NCI-H2196 treated with DMSO at 0.1 percent for 48 hours (cell line): ENCODE results near the gene ADAMTS18.
A peak's percentile ranks its signal among the peaks of the same experiment; 100 is the strongest.
"Not testable (repeated sequence)": the region's sequence is repeated elsewhere in the genome, so short reads cannot be mapped to it uniquely, and the experiment has no call there.

Source experiments
- DNase-seq: peaks from one replicate; lab custom pipeline; 2025; ENCODE audit not compliant: unreplicated experiment; lab: John Stamatoyannopoulos, UW

ADAMTS18 gene

DNA sequence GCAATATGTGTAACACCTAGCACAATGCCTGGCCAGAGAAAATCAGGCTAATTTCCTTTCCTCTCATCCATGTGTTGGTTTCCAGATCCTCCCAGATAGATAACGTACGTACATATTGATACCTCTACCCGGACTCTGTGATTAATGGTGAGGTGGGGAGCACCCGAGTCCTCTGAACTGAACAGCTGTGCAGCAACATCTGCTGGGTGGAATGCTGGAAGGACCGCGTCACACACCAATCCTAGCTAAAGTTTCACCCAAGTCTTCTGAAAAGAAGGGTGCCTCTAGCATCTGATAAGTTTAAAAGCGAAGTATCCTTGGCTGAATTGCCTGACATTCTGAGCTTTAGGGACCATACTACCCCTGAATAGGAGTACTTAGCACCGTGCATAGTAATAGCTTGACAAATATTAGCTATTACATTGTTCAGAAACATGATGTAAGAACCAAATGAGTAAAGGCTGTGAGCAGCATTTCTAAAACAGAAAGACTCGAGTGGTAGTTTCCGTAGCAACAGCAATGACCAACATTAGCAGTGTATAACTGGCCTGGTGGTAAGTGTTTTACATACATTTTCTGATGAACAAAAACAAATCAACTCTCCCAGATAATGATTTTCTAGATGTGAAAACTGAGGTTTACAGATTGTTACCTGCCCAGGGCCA lies 144.3 kb downstream of the ADAMTS18 start:
- DNase-seq = no peak

DNA sequence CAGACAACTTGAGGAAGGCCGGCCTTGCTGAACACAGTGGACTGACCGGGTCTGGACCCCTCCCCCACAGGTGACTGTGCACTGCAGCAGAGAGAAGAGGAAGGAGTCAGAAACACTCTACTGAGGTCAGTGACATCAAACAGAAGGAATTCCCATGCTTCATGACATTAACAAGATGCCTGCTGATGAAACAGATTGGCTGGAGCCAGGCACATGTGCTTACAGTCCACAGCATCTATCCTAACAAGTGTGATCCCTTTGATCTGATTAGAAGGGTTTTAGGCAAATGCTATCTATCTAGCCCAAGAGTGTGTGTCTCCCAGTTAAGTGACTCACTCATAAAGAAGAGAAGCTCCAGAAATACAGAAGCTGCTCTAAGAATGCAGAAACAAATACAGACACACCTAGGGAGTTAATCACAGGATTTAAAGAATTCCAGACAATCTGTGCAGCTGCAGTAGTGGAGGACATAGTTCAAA lies 145.5 kb downstream of the ADAMTS18 start:
- no peak for DNase-seq

GRCh38 chr16:77288222-77288621 lies 146.6 kb downstream of the ADAMTS18 start:
- DNase-seq = no peak

DNA sequence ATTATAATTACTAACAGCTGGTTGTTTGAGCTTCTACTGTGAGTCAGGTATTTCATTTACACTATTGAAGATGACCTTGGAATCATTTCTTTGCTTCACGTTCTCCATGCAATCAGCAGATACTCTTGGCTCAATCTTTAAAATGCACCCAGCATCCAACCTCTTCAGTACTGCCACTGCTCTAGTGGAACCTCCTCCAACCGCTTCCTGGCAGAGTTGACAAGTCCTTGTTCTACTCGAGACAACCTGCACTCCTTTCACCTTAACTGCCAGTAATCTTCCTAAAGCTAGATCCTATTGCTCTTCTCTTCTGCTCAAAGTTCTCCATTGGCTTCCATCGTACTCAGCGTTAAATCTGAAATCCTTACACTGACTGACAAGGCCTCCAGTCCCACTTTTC lies 149.2 kb downstream of the ADAMTS18 start:
- DNase-seq = no peak

DNA sequence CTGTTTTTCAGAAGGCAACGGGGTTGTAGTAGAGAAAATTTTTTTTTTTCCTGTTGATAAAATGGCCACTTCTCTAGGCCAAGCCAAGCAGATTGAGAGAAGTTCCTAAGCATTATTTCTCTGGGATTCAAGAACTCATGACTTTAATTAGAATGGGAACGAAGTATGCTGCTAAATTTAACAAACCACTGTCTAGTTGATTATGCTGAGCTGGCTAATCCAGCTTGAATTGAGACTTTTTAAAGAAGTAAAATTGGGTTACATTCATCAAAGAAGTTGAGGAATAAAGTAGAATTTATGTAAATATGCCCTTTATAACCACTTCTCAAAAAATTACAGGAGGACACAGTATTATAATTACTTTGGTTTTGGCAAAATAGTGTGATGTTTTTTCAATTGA lies 152.5 kb downstream of the ADAMTS18 start:
- DNase-seq = no peak

GRCh38 chr16:77279316-77279715 lies 155.5 kb downstream of the ADAMTS18 start:
- DNase-seq = not testable (repeated sequence)

DNA sequence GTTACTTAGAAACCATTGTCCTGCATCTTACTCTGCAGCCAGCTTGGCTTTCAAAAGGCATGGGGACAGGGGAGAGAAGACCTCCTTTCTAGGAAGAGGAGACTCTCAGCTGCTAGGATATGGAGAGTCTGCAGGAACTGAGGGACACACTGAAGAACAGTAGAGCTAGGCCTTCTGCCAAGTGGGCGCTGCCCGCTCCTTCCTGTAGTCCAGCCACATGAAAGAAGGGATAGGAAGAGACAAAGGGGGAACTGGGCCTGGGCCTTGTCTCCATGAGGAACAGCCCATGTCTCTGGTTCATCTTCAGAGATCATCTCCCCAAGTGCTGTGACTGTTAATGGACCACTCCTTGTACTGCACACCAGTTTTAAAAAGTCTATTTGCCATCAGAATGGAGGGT lies 157.3 kb downstream of the ADAMTS18 start:
- no peak for DNase-seq

DNA sequence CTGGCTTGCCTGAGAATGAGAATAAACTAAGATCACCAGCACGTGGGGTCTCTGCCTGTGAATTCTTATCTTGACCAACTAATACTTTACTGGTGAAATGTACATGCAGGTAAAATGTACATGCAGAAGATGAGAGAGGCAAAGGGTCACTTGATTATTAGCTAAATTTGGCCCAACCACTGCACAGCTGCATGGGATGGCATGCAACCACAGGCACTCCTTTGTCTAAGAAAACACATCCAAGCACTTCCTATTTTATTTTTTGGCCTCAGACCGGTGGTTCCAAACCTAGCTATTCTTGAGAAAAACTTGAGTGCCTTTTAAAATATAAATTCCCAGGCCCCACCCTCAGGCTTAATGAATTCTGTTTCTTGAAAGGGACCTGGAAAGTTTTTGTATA lies 157.7 kb downstream of the ADAMTS18 start:
- no peak for DNase-seq

DNA sequence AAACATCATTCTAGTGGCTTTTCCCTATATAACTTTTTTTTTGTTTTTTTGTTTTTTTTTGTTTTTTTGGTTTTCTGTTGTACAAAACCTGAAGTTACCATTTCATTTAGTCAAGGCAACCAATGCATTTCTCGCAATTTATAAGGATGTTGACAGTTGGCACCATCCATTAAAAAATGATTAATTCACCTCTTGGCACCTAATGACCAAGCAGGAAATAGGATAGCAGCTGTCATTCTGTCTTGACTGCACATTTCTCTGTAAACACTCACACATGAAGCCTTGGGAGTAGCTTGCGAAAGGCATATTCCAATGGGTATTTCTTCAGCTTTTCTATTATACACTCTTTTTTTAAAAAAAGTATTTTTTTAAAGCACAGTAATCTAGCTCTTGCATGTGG lies 158.2 kb downstream of the ADAMTS18 start:
- DNase-seq = no peak

- not testable (repeated sequence) for DNase-seq
These were observed 159.5 kb downstream of the ADAMTS18 start for GRCh38 chr16:77275303-77275702.

- DNase-seq = no peak
These were observed 161.0 kb downstream of the ADAMTS18 start for GRCh38 chr16:77273815-77274214.

DNA sequence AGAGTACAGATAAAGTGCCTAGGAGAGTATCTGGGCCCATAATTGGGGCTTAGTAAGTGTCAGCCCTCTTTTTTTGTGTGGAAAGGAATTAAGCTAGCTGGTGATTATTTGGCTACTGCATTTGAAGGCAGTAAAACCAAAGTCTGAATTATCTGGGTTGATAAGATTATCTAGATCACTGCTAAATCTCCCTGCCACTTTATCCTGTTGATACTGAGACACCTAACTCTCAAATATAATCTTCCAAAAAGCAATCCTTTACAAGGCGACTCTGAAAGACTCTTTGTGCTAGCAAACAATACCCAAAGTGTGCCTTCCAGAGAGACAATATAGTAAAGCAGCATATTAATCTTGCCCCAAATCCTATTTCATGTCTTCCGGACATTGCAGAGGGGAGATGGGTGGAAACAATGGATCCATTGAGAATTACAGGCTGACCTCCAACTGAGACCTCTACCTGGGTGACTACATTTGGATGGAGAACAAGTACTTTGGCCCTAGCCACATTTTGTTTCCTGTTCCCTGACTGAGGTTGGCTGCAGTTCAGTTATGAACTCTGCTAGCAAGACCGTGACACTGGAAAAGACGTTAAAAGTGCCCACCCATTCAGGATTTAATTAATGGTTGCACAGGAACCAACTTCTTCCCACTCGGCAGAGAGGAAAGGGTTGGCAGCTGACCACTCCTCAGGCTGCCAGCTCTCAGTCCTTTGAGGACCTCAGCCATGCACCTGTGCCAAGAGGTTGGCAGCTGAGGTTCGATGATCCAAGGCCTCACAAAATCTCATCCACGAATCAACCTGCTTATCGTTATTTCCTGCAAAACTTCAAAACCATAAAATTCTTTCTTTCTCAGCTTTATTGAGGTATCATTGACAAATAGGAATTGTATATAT lies 163.1 kb downstream of the ADAMTS18 start:
- peak; percentile 16 for DNase-seq

GRCh38 chr16:77266185-77266584 lies 168.6 kb downstream of the ADAMTS18 start:
- DNase-seq = not testable (repeated sequence)

DNA sequence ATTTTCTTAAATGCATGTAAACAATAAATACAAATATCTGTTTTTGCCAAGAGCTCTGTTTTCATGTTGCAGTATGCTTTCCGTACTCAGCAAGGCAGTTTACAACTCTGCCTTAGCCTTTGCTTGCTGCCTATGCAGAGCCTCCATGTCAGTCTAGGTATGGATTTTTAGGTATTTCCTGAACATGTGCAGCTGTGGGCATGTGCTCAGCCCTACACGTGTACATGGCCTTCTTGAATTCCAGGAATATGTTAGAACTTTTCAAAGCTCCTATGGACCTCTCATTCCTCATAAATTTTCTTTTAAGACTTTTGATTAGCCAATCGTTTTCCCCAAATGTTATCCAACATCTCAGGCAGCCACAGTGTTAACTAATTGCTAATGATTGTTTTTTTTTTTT lies 171.9 kb downstream of the ADAMTS18 start:
- no peak for DNase-seq

- no peak for DNase-seq
These were observed 184.4 kb downstream of the ADAMTS18 start for GRCh38 chr16:77250400-77250799.

DNA sequence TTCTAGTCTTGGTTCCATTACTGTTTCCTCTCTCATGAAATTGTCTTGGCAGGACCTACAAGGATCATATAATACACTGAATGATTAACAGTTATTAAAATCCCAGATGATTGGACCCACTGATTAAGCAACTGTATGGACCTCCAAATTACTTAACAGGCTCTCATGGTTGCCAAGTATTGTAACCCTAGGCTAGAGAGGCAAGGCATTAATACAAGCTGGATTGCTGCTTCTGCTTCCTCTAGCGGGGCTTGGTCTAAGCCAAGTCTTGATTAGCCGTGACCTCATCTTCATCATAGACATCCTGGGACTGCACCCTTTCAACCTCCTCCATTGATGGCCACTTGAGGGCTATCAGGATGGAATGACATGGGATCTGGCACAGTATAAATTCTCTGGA lies 188.7 kb downstream of the ADAMTS18 start:
- DNase-seq = no peak

DNA sequence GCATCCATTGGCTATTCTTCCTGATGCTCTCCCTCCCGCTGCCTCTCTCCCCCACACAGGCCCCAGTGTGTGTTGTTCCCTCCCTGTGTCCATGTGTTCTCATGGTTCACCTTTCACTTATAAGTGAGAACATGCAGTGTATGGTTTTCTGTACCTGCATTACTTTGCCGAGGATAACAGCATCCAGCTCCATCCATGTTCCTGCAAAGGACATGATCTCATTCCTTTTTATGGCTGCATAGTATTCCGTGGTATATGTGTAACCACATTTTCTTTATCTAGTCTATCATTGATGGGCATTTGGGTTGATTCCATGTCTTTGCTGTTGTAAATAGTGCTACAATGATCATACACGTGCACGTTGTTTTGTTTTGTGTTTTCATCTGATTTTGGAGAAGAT lies 192.4 kb downstream of the ADAMTS18 start:
- DNase-seq = not testable (repeated sequence)

DNA sequence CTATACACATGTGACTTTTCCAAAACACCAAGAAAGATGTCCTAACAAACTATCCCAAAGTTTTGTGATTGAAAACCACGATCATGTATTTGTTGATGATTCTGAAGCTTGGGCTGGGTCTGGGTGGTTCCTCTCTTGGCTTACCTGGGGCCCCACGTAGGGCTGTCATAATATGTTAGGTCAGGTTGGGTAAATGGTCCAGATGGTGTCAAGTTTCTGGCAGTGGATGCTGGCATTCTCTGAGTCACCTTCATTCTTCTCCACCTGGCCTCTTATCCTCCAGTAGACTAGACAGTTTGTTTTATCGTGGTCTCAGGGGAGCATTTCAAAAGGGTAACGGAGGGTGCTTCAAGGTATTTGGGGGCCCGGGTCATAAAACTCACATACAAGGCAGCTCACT lies 196.2 kb downstream of the ADAMTS18 start:
- DNase-seq = no peak

GRCh38 chr16:77236063-77236511 lies 198.7 kb downstream of the ADAMTS18 start:
- peak; percentile 30 for DNase-seq

DNA sequence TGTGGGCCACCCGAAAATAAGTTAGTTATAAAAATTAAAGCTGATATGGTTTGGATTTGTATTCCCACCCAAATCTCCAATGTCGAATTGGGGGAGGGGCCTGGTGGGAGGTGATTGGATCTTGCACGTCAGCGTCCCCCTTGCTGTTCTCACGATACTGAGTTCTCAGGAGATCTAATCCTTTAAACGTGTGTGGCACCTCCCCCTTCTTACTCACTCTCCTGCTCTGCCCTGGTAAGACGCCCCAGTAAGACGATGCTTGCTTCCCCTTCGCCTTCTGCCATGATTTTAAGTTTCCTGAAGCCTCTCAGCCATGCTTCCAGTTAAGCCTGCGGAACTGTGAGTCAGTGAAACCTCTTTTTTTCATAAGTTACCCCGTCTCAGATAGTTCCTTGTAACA lies 200.2 kb downstream of the ADAMTS18 start:
- DNase-seq = no peak

DNA sequence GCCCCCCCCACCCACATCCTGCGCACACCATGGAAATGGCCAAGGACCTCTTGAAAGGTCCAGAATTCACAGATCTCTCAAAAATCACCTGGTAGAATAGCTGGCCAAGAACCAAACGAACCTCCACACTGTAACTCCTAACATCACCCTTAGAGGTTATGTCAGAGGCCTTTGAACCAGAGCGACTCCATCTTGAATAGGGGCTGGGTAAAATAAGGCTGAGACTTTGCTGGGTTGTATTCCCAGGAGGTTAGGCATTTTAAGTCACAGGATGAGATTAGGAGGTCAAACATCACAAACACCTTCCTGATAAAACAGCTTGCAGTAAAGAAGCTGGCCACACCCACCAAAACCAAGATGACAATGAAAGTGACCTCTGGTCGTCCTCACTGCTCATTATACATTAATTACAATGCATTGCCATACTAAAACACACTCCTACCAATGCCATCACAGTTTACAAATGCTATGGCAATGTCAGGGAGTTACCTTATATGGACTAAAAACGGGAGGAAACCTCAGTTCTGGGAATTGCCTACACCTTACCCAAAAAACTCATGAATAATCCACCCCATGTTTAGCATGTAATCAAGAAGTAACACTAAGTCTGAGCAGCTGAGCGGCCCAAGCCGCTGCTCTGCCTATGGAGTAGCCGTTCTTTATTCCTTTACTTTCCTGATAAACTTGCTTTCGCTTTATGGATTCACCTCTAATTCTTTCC lies 200.9 kb downstream of the ADAMTS18 start:
- DNase-seq = no peak
